GM21737 (cell line): ENCODE results near the gene POLD2.

Experiments
- ATAC-seq: cut with Tn5 transposase; IDR thresholded peaks from one replicate; pipeline ENCODE4 v1.9.1; 2021; ENCODE audit warnings: mild to moderate bottlenecking, moderate library complexity; ENCODE audit not compliant: unreplicated experiment

POLD2 gene

GRCh38 chr7:44114586-44115310 lies 8.6 kb downstream of the POLD2 start:
- no peak for ATAC-seq

- no peak for ATAC-seq
These were observed 9.5 kb downstream of the POLD2 start for GRCh38 chr7:44113764-44114354.

- ATAC-seq = no peak
These were observed 10.2 kb downstream of the POLD2 start for GRCh38 chr7:44112997-44113763.

GRCh38 chr7:44112231-44112996 lies 10.9 kb downstream of the POLD2 start:
- no peak for ATAC-seq

GRCh38 chr7:44111761-44112160 lies 11.6 kb downstream of the POLD2 start:
- ATAC-seq = no peak

GRCh38 chr7:44110719-44111635 lies 12.4 kb downstream of the POLD2 start:
- ATAC-seq = no peak

GRCh38 chr7:44109991-44110390 lies 13.4 kb downstream of the POLD2 start:
- ATAC-seq = no peak

DNA sequence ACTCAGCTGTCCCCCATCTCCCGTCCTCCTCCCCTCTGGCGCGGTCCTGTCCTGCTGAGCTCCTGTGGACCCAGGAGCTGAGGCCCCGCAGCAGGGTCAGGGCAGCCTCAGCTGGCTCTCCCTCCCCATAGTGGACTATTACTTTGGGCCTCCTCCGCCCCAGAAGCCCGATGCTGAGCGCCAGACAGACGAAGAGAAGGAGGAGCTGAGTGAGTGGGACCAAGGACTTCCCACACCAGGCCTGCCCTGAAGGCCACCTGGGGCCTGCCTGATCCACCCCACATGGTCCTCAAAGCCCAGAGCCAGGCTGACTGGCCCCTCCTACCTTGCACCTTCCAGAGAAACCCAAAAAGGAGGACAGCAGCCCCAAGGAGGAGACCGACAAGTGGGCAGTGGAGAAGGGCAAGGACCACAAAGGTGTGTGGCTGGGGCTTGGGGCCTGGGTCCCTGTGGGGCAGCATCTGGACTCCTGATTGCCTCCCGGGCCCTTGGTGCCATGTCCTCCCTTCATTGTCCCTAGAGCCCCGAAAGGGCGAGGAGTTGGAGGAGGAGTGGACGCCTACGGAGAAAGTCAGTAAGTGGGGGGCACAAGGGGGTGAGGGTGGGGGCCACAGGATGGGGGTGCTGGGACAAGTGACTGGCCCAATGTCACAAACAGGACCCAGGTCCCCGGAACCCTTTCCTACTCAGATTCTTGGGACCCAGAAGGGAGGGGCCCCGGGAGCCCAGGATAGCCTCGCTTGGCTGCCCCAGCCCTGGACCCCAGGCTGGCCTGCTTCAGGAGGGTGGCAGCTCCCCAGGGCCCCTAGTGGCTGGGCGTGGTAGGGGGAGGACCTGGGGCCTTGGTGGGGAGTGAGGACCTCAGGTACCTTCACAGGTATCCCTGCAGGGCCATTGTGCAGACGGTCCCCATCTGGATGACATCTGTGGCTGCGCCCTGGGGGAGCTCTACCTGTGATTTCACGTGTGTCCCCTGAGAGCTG lies 14.3 kb downstream of the POLD2 start:
- ATAC-seq = no peak

DNA sequence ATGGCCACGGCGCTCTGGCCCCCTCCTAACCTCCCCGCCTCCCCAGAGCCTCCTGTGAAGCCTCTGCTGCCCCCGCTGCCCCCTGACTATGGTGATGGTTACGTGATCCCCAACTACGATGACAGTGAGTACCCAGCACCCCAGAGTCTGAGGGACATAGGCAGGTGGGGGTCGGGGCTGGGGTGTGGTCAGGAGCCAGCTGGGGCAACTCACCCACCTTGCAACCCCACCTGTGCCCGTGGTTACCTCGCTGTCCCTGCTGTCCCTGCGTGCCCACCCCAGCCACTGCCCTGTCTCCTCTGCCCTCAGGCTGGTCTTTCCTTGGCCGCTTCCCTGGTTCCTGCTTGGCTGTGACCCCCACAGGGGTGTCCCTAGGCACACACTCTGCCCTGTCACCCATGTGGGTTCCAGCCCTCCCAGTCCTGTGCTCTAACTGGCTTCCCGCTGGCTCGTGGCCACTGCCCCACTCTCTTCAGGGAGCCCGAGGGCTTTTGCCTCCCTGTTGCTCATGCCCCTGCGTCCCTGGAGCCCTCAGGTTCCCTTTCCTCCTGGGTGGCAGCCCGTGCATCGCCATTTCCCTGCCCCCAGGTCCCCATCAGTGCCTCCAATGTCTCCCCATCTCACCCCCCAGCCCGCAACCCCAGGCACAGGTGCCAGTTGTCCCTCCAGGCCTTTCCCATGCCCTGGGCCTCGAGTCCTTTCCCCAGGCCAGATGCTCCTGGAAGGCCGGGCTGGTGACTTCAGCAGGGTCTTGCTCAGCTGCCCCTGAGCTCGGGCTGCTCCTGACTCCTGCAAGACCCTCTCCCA lies 15.2 kb downstream of the POLD2 start:
- ATAC-seq = no peak

GRCh38 chr7:44107116-44107960 lies 16.0 kb downstream of the POLD2 start:
- no peak for ATAC-seq

DNA sequence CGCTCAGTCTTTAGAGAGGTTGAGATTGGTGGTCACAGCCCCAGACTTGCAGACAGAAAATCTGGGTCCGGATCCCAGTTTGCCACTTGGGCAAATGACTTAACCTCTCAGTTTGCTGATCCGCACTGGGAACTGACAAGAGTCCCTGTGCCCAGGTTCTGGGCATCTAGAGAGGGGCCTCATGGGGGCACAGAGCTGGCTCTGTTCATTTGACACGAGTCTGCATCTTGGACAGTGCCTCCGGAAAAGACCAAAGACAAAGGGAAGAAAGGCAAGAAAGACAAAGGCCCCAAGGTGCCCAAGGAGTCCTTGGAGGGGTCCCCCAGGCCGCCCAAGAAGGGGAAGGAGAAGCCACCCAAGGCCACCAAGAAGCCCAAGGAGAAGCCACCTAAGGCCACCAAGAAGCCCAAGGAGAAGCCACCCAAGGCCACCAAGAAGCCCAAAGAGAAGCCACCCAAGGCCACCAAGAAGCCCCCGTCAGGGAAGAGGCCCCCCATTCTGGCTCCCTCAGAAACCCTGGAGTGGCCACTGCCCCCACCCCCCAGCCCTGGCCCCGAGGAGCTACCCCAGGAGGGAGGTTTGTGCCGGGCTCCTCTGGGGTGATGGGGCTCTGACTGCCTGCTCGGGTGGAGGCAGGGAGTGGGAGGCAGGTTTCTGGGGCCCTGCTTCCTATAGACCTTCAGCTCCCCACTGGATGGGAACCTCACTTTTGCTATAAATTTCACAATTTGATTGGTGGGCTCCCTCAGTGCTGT lies 16.9 kb downstream of the POLD2 start:
- ATAC-seq = no peak

DNA sequence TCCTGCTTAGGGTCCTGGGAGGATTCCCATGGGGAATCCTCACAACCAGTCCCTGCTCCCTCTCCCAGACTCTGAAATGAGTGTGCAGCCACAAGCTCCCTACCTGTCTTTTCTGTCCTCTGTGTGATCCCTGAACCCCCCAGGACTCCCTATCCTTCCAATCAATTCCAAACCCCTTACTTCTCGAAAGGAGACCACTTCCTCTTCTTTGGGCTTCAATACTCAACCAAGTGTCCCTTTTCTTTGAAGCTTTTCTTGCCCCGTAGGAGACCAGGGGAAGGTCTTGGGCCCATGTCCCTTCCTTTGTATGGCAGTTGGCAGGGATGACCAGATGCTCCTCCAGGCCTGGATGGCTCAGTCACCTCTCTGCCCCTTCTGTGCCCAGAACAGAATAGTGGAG lies 17.5 kb downstream of the POLD2 start:
- no peak for ATAC-seq

DNA sequence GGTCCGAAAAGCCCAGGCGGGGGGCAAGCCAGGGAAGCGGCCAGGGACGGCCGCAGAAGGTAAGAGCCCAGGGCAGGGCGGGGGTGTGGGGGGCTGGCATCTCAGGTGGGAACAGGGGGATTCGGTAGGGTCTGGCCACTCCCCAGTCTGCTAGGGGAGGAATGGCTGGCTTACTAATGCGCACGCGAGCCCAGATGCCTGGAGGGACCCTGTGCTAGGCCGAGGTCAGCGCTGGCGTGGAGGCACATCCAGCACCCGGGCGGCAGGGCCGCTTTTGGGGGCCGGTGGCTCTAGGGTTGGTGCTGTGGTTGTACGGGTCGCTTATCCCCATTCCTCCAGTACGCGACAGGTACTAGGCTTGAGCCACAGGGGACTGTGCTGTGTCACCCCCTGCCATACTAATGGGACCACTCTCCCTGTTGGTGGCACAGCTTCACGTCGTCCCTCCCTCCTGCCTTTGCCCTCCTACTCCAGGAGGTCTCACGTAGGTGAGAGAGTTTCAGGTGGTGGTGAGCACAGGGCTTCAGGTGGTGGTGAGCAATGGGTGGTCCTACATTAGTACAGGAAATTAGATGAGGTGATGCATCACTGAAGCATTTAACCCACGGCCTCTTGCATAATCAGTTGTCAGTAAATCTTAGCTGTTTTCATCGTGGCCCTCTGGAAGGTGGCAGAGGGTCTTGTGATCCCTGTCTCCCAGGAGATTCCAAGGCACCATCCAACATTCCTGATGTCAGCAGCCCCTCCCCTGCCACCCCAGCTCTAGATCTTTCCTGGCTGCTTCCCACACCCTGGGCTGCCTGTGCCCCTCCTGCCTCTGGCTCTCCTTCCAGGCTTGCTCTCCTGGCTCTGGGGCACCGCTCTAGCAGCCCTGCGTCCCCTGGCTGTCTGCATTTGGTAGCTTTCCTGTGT lies 18.2 kb downstream of the POLD2 start:
- no peak for ATAC-seq

- no peak for ATAC-seq
These were observed 19.2 kb downstream of the POLD2 start, which contains the start of gene AEBP1 for GRCh38 chr7:44103923-44104859. AEBP1 (plus strand) TSS chr7:44104345; CDS start chr7:44104666, 321 bp downstream.
